WTC11 (cell line): ENCODE results near the gene MRPL32. TPM values are rescaled to one million over a fixed set of nuclear protein-coding genes. Genes with fewer than 3 reads are reported as not detected.

Experiments used
- ATAC-seq: fragments of 200-7000 bp; cut with Tn5 transposase; 2 replicates; pipeline ENCODE4 v1.10.0; 2021; ENCODE audit warnings: mild to moderate bottlenecking, moderate library complexity
- CTCF ChIA-PET: fragments of 300-600 bp; sonication (Branson Sonifier 250); formaldehyde crosslinking; loops from one replicate; lab custom pipeline; 2021; ENCODE audit warnings: antibody characterized with exemption; lab: Charles Lee
- POLR2A ChIA-PET: fragments of 350-600 bp; sonication (Branson Sonifier 250); formaldehyde crosslinking; loops from one replicate; lab custom pipeline; 2021; ENCODE audit warnings: antibody characterized with exemption; lab: Charles Lee
- DNase-seq: peaks from one replicate; pipeline ENCODE4 v3.0.0; 2021; ENCODE audit warnings: low spot score
- H3K27ac Mint-ChIP-seq: 2 replicates; pipeline ENCODE4 v1.8.0; 2021; ENCODE audit warnings: mixed read lengths
- H3K27me3 Mint-ChIP-seq: 2 replicates; pipeline ENCODE4 v1.8.0; 2021; ENCODE audit warnings: low read depth, mild to moderate bottlenecking, moderate library complexity, mixed read lengths
- H3K36me3 Mint-ChIP-seq: 2 replicates; pipeline ENCODE4 v1.8.0; 2021; ENCODE audit warnings: mixed read lengths
- H3K4me1 Mint-ChIP-seq: 2 replicates; pipeline ENCODE4 v1.8.0; 2022; ENCODE audit warnings: mixed read lengths
- H3K4me3 Mint-ChIP-seq: 2 replicates; pipeline ENCODE4 v1.8.0; 2021; ENCODE audit warnings: mild to moderate bottlenecking, moderate library complexity, mixed read lengths
- H3K9me3 Mint-ChIP-seq: 2 replicates; pipeline ENCODE4 v1.8.0; 2021; ENCODE audit warnings: mixed read lengths
- ATF2 ChIP-seq: sonication (generic); formaldehyde crosslinking; IDR thresholded peaks from 2 replicates; pipeline ENCODE4 v1.8.1; 2022; ENCODE audit warnings: low read depth, missing genetic modification reagents, borderline replicate concordance
- ATF3 ChIP-seq: sonication (generic); formaldehyde crosslinking; conservative IDR thresholded peaks from 2 replicates; pipeline ENCODE4 v1.8.1; 2022; ENCODE audit warnings: mild to moderate bottlenecking, missing genetic modification reagents
- ESRRA ChIP-seq: sonication (generic); formaldehyde crosslinking; IDR thresholded peaks from 2 replicates; pipeline ENCODE4 v1.8.1; 2022; ENCODE audit warnings: mild to moderate bottlenecking, missing genetic modification reagents, borderline replicate concordance
- ETV6 ChIP-seq: sonication (generic); formaldehyde crosslinking; IDR thresholded peaks from 2 replicates; pipeline ENCODE4 v1.8.1; 2022; ENCODE audit warnings: mild to moderate bottlenecking, missing genetic modification reagents
- HMGXB4 ChIP-seq: sonication (generic); formaldehyde crosslinking; IDR thresholded peaks from 2 replicates; pipeline ENCODE4 v1.8.1; 2023; ENCODE audit warnings: mild to moderate bottlenecking, moderate library complexity, missing genetic modification reagents
- IRF2 ChIP-seq: sonication (generic); formaldehyde crosslinking; IDR thresholded peaks from 2 replicates; pipeline ENCODE4 v1.8.0; 2022; ENCODE audit warnings: low read depth, missing genetic modification reagents, borderline replicate concordance
- MAX ChIP-seq: sonication (generic); formaldehyde crosslinking; IDR thresholded peaks from 2 replicates; pipeline ENCODE4 v1.8.0; 2022; ENCODE audit warnings: mild to moderate bottlenecking, missing genetic modification reagents
- MYBL2 ChIP-seq: sonication (generic); formaldehyde crosslinking; IDR thresholded peaks from 2 replicates; pipeline ENCODE4 v1.8.1; 2023; ENCODE audit warnings: mild to moderate bottlenecking, moderate library complexity, missing genetic modification reagents
- NFYB ChIP-seq: sonication (generic); formaldehyde crosslinking; conservative IDR thresholded peaks from 2 replicates; pipeline ENCODE4 v1.8.0; 2022; ENCODE audit warnings: low read depth, missing genetic modification reagents
- PREB ChIP-seq: sonication (generic); formaldehyde crosslinking; IDR thresholded peaks from 2 replicates; pipeline ENCODE4 v1.8.1; 2022; ENCODE audit warnings: mild to moderate bottlenecking, missing genetic modification reagents, moderate library complexity, borderline replicate concordance
- SMAD3 ChIP-seq: sonication (generic); formaldehyde crosslinking; IDR thresholded peaks from 2 replicates; pipeline ENCODE4 v1.8.0; 2022; ENCODE audit warnings: missing genetic modification reagents, mild to moderate bottlenecking, borderline replicate concordance
- SP1 ChIP-seq: sonication (generic); formaldehyde crosslinking; conservative IDR thresholded peaks from 2 replicates; pipeline ENCODE4 v1.8.1; 2022; ENCODE audit warnings: missing genetic modification reagents
- USF2 ChIP-seq: sonication (generic); formaldehyde crosslinking; IDR thresholded peaks from 2 replicates; pipeline ENCODE4 v1.8.1; 2023; ENCODE audit warnings: mild to moderate bottlenecking, missing genetic modification reagents, moderate library complexity
- ZBTB43 ChIP-seq: sonication (generic); formaldehyde crosslinking; IDR thresholded peaks from 2 replicates; pipeline ENCODE4 v1.8.1; 2023; ENCODE audit warnings: mild to moderate bottlenecking, missing genetic modification reagents
- ZMAT4 ChIP-seq: fragments of 250-450 bp; sonication (Bioruptor Pico); IDR thresholded peaks from 2 replicates; pipeline ENCODE4 v1.9.0; 2021; ENCODE audit warnings: mild to moderate bottlenecking
- ZNF219 ChIP-seq: sonication (generic); formaldehyde crosslinking; IDR thresholded peaks from 2 replicates; pipeline ENCODE4 v1.8.0; 2023; ENCODE audit warnings: missing genetic modification reagents, mild to moderate bottlenecking, borderline replicate concordance
- ZSCAN18 ChIP-seq: fragments of 250-450 bp; sonication (Bioruptor Pico); IDR thresholded peaks from 2 replicates; pipeline ENCODE4 v2.1.2; 2022; ENCODE audit warnings: mild to moderate bottlenecking, moderate library complexity
- total RNA-seq: library from RNA; stranded (reverse); gene quantifications from 3 replicates; pipeline ENCODE4 v1.2.3, GENCODE V29; 2021
- TF ChIP-seq, protein P1 (sequence below): sonication (generic); formaldehyde crosslinking; IDR thresholded peaks from 2 replicates; pipeline ENCODE4 v1.8.0; 2022; ENCODE audit warnings: mild to moderate bottlenecking, missing genetic modification reagents

MRPL32 gene
- total RNA-seq, 1 experiment from 2014 or later, result 84.4 TPM

DNA sequence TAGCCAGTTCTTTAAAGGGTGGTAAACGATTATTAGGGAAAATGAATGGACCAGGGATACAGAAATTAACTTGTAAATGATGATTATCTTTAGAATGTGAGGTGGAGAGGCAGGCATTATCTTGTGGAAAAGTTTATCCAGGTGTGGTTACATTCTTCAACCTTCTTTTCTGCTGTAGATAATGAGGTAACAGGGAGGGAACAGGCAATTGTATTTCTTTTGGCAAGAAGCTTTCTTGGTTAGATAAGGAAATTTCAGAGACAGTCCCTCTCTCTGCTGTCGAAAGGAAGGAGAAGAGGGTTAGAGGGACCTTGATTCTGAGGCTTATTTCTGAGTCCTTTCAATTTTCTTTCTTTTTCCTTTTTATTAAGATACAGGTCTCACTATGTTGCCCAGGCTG, 32.1 kb downstream of the MRPL32 start:
- Mint-ChIP-seq H3K27me3 (no peaks in the 10 kb centered on the region), H3K4me1 (peaks cover 14% of the 10 kb centered on the region), H3K27ac (no peak overlapping the region), H3K36me3 (peaks cover 13% of the 10 kb centered on the region), H3K9me3 (peaks cover 29% of the 10 kb centered on the region), H3K4me3 (no peak overlapping the region)
- ChIA-PET POLR2A (no interaction called here), CTCF (interaction anchor here (1.5 to 1.7 kb wide), 2 partner anchors 18 to 475 kb away, joined by 5 to 11 read pairs; no protein-coding TSS in a partner anchor)
- TF ChIP-seq SP1 (CRISPR knock-in tag) (no peak), ETV6 (no peak), PREB (CRISPR knock-in tag) (no peak), ATF2 (no peak), USF2 (CRISPR knock-in tag) (no peak), NFYB (CRISPR knock-in tag) (no peak), IRF2 (CRISPR knock-in tag) (no peak), ESRRA (CRISPR knock-in tag) (no peak), MYBL2 (CRISPR knock-in tag) (no peak), ZMAT4 (CRISPR knock-in tag) (no peak), ZBTB43 (CRISPR knock-in tag) (no peak), MAX (CRISPR knock-in tag) (no peak), ZSCAN18 (CRISPR knock-in tag) (no peak), ATF3 (CRISPR knock-in tag) (no peak), HMGXB4 (CRISPR knock-in tag) (no peak), ZNF219 (CRISPR knock-in tag) (no peak), SMAD3 (CRISPR knock-in tag) (no peak)
- TF ChIP-seq, protein P1, sequence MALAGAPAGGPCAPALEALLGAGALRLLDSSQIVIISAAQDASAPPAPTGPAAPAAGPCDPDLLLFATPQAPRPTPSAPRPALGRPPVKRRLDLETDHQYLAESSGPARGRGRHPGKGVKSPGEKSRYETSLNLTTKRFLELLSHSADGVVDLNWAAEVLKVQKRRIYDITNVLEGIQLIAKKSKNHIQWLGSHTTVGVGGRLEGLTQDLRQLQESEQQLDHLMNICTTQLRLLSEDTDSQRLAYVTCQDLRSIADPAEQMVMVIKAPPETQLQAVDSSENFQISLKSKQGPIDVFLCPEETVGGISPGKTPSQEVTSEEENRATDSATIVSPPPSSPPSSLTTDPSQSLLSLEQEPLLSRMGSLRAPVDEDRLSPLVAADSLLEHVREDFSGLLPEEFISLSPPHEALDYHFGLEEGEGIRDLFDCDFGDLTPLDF, result no peak
- no peak for ATAC-seq
- DNase-seq, result no peak
